GM19035 (cell line): ENCODE measurements around the gene CXorf58.
"Not testable (repeated sequence)": the region's sequence is repeated elsewhere in the genome, so short reads cannot be mapped to it uniquely, and the experiment has no call there.

Experiments used
- ATAC-seq: cut with Tn5 transposase; IDR thresholded peaks from one replicate; pipeline ENCODE4 v1.9.1; 2021; ENCODE audit not compliant: unreplicated experiment

The CXorf58 gene

DNA sequence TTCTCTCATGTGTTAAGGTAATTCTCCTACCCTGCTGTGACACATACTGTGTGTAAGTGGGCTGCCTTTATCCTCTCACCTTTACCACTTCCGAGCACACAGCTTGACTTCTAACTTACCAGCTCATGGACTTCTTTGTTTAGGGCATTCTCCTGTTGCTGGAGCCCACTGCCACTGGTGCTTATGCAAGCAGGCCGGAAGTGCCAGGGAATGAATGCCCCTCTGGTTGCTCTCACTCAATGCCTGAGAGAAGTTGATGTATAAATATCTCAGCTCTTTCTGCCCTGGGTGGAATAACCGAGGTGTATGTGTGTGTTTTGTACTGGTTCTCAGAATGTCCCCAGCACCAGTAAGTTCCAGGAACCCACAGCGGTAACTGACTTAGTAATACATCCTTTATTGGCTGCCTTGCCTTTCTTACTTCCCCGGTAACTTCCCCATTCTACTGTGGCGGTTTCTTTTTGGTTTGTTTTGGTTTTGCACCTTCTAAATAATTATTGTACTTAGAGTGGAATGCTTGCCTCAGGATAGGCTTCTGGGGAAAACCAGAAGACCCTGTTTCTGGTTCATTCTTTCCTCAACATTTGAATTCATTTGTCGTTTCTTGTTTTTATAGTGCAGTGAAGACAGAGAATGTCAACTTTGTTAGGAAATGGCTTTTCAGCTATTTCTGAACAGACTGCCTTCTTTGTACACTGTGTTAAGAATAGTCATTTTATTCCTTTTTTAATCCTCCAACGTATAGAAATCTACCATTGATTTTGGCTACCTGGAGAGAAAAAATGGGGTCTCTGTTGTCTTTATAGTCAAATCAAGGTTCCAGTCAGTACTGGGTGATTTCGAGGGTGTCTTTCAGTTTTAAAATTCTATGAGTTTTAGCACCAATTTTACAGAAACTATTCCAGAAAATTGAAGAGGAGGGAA, 45.4 kb downstream of the CXorf58 start:
- peak; percentile 91 for ATAC-seq

DNA sequence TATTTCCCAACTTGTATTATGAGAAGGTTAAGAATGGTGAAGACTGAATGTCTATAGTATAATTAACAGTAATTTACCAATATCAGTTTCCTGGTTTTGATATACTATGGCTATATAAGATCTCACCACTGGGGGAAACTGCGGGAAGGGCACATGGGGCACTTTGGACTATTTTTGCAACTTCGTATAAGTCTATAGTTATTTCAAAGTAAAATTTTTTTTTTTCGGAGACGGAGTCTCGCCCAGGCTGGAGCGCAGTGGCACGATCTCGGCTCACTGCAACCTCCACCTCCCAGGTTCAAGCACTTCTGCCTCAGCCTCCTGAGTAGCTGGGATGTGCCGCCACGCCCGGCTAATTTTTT, 46.1 kb downstream of the CXorf58 start:
- ATAC-seq = no peak

DNA sequence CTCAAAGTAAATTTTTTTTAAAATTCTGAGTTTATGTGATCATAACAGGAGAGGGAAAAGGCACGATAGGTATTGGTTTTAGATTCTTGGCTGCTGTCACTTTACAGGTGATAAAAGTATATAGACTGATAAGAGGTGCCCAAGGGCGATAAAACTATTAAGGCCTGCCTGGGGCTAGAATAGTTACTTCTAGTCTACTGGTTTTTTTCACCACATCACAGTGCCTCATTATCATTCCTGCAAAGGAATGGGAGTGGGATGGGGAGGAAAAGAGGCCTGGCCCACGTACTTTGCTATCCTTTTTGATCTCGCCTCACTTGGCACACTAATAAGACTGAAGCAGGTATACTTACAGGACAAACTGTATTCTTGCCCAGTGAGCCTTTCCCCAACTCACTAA, 46.6 kb downstream of the CXorf58 start:
- ATAC-seq = no peak

DNA sequence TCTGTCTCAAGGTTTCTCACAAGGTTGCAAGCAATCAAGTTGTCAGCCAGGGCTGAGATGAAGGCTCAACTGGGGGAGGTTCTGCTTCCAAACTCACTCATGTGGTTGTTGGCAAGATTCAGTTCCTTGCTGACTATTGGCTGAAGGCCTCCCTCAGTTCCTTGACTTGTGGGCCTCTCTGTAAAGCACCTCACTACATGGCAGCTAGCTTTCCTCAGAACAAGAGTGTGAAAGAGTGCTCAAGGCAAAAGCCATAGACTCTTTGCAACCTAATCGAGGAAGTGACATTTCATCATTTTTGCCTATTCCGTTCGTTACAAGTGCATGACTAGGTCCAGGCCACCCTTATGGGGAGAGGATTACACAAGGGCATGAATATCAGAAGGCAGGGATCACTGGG, 52.0 kb downstream of the CXorf58 start:
- ATAC-seq = no peak

DNA sequence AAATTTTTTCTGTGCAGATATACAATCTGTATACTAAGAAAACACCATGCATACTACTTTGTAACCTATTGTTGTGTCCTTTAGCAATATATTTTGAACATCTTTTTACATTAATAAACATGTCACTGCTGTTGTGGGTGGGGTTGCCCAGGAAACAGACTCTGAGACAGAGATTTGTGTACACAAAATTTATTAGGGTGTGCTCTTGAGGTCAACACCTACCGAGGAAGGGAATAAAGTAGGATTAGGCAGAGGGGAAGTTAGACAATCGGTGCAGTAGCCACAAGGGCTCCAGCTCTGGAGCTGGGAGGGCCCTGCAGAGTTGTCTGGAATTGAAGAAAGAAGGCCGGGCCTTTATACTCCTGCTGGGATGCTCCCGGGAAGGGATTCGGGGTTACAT, 56.4 kb downstream of the CXorf58 start:
- no peak for ATAC-seq

DNA sequence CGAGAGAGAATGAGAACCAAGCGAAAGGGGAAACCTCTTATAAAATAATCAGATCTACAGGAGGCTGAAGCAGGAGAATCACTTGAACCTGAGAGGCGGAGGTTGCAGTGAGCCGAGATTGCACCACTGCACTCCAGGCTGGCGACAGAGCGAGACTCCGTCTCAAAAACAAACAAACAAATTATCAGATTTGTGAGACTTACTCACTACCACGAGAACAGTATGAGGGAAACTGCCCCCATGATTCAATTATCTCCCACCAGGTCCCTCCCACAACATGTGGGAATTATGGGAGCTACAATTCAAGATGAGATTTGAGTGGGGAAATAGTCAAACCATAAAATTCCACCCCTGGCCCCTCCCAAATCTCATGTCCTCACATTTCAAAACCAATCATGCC, 57.8 kb downstream of the CXorf58 start:
- not testable (repeated sequence) for ATAC-seq

DNA sequence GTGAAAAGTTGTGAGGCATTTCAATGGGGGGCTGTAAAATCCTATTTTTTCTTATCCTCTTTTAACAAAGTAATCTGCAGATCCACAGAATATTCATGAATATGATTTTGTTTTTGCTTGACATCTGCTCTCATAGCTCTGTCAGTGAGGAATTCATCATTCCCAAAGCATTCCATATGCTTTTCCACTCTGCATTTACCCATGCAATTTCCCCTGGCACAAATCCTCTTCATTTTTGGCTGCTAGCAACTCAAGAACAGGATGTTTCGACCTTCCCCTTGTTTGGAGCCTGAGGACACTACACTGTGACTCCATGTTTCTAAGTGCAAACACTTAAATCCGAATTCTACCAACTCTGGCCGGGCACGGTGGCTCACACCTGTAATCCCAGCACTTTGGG, 70.7 kb downstream of the CXorf58 start:
- ATAC-seq = no peak

DNA sequence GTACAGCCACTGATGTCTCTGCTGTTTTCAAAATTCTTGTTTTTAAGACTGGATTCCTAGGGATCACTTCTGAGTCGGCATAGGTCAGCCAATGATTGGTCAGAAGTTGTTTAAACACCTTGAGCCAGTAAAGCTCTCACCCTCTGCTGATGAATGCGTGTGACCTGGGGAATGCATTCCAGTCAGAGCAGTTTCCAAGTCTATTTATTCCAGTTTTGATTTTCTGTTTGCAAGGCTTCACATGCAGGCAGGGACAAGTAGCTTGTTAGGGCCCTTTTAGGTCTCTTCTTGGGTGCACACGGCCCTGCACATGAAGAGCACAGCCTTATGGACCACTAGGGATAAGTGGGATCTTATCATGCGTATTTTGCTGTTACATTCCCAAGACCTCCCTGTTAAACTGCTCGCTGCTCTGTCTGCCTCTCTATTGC, 72.2 kb downstream of the CXorf58 start:
- ATAC-seq = no peak

DNA sequence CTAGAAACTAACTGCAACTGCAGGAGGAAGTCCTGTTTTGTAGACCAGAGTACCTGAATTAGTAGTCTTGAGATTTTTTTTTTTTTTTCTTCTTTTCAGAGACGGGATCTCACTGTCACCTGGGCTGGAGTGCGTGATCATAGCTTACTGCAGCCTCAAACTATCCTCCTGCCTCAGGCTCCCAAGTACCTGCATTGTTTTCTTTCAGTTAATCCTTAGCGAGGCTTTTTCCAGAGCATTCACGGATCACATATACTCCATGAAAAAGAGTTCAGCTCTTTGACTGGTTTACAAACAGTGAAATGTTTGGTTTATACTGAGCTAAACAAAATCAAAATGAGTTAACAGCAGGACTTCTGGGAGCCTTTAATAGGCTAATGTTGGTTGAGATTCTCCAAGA, 73.4 kb downstream of the CXorf58 start:
- no peak for ATAC-seq

DNA sequence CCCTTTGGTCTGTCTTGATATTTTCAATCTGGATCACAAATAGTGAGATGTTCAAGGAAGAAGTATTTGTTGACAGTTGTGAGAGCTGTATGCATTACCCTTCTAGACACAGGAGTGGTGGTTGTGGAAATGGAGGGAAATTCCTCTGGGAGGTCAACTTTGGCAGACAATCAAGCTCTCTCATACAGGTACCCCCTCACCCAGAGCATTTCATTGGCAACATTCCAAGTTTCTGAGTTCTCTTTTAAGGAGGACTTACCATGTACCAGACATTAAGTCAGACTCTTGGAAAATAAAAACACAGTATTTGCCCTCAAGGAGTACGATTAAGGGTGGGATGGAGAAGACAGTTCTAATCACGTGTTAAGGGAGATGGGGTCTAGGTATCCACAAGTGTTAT, 73.9 kb downstream of the CXorf58 start:
- no peak for ATAC-seq

DNA sequence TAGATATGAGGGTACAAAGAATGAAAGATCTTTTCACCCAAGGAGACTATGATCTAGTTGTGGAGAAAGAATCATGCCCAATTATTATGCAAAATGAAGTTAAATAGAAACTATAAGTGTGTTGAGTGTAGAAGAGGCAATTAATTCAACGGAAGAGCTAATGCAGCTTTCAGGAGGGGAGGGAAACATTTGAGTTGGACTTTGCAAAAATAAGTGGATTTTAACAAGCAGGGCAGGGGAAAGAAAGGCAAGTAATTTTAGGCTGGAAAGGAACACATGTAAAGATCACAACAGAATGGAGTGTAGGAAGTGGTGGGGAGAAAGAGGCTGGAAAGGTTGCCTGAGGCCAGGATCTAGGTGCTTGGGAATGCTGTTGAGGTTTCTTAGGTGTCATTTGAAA, 75.1 kb downstream of the CXorf58 start:
- ATAC-seq = no peak
